ENCODE results near the gene INPP5D. TPM values are rescaled to one million over a fixed set of nuclear protein-coding genes. Genes with fewer than 3 reads are reported as not detected.

Gene INPP5D
- total RNA-seq, 1 donor from 2014 or later = 275 TPM

- TF ChIP-seq CTCF (IDR thresholded peaks at IDR 0.05) = no peak
These were observed 23.8 kb upstream of the INPP5D start for GRCh38 chr2:233036162-233036838.

GRCh38 chr2:233037078-233037477 is 23.1 kb upstream of the INPP5D start:
- intact Hi-C loops (cut with micrococcal nuclease) = no loop called here
- CTCF ChIA-PET = no interaction called here
- POLR2A ChIA-PET = no interaction called here
- no peak for ATAC-seq (ENCODE audit: low read depth)
- no peaks in the 10 kb centered on the region for H3K4me1 Mint-ChIP-seq
- no peaks in the 10 kb centered on the region for H3K9me3 Mint-ChIP-seq
- H3K27ac Mint-ChIP-seq = no peak overlapping the region
- no peak overlapping the region for H3K4me3 Mint-ChIP-seq
- no peak for TF ChIP-seq CTCF (IDR thresholded peaks at IDR 0.05)
- DNase-seq = no peak
- no peaks in the 10 kb centered on the region for H3K36me3 Mint-ChIP-seq (ENCODE audit: low read depth)
- peaks cover 2% of the 10 kb centered on the region for H3K27me3 Mint-ChIP-seq

More at GRCh38 chr2:233036162-233036838, 23.8 kb upstream of the INPP5D start:
- intact Hi-C loops (cut with micrococcal nuclease) = no loop called here
- no peak overlapping the region for H3K4me3 Mint-ChIP-seq
- no peaks in the 10 kb centered on the region for H3K36me3 Mint-ChIP-seq (ENCODE audit: low read depth)
- no peak for ATAC-seq (ENCODE audit: low read depth)
- H3K4me1 Mint-ChIP-seq = no peaks in the 10 kb centered on the region
- ChIA-PET POLR2A (no interaction called here), CTCF (no interaction called here)
- no peak overlapping the region for H3K27ac Mint-ChIP-seq
- DNase-seq = no peak
- no peaks in the 10 kb centered on the region for H3K9me3 Mint-ChIP-seq
- no peaks in the 10 kb centered on the region for H3K27me3 Mint-ChIP-seq

- no peaks in the 10 kb centered on the region for H3K4me1 Mint-ChIP-seq
- DNase-seq = no peak
- H3K27me3 Mint-ChIP-seq = peaks cover 2% of the 10 kb centered on the region
- H3K4me3 Mint-ChIP-seq = no peak overlapping the region
- CTCF ChIA-PET = interaction anchor here (1.1 kb wide), 1 partner anchor 9 kb away, joined by 3 read pairs; no protein-coding TSS in a partner anchor
- intact Hi-C loops (cut with micrococcal nuclease) = no loop called here
- TF ChIP-seq CTCF (IDR thresholded peaks at IDR 0.05) = no peak
- H3K36me3 Mint-ChIP-seq (ENCODE audit: low read depth) = no peaks in the 10 kb centered on the region
- ATAC-seq (ENCODE audit: low read depth) = no peak
- H3K9me3 Mint-ChIP-seq = no peaks in the 10 kb centered on the region
- no peak overlapping the region for H3K27ac Mint-ChIP-seq
- POLR2A ChIA-PET = no interaction called here
These were observed 20.8 kb upstream of the INPP5D start for GRCh38 chr2:233039212-233039845.

GRCh38 chr2:233039846-233040530 is 20.2 kb upstream of the INPP5D start:
- H3K36me3 Mint-ChIP-seq (ENCODE audit: low read depth) = no peaks in the 10 kb centered on the region
- ATAC-seq (ENCODE audit: low read depth) (no peak), DNase-seq (no peak)
- ChIA-PET CTCF (interaction anchor here (1.1 kb wide), 1 partner anchor 10 kb away, joined by 3 read pairs; no protein-coding TSS in a partner anchor), POLR2A (no interaction called here)
- TF ChIP-seq CTCF (IDR thresholded peaks at IDR 0.05) = no peak
- no peak overlapping the region for H3K4me3 Mint-ChIP-seq
- no peaks in the 10 kb centered on the region for H3K9me3 Mint-ChIP-seq
- no peak overlapping the region for H3K27ac Mint-ChIP-seq
- intact Hi-C loops (cut with micrococcal nuclease) = no loop called here
- no peaks in the 10 kb centered on the region for H3K4me1 Mint-ChIP-seq
- H3K27me3 Mint-ChIP-seq = peaks cover 2% of the 10 kb centered on the region

- intact Hi-C loops (cut with micrococcal nuclease) = no loop called here
- Mint-ChIP-seq H3K36me3 (ENCODE audit: low read depth) (no peaks in the 10 kb centered on the region), H3K27me3 (peaks cover 2% of the 10 kb centered on the region), H3K4me1 (no peaks in the 10 kb centered on the region), H3K4me3 (no peak overlapping the region), H3K9me3 (no peaks in the 10 kb centered on the region), H3K27ac (no peak overlapping the region)
- ATAC-seq (ENCODE audit: low read depth) (no peak), DNase-seq (no peak)
- ChIA-PET CTCF (no interaction called here), POLR2A (no interaction called here)
- TF ChIP-seq CTCF (IDR thresholded peaks at IDR 0.05) = no peak
These were observed 19.6 kb upstream of the INPP5D start for GRCh38 chr2:233040571-233040970.
